ENCODE results near the gene SGCG.
"Not testable (repeated sequence)": the region's sequence is repeated elsewhere in the genome, so short reads cannot be mapped to it uniquely, and the experiment has no call there.

Gene SGCG

GRCh38 chr13:23160638-23161480 is 19.9 kb upstream of the SGCG start:
- DNase-seq (ENCODE audit: low read depth in 1 of 2, low spot score in 1 of 2) = no peak
- in situ Hi-C loops (cut with HindIII; ENCODE audit: low pct_unique_long_range_greater_than_20kb, low sequenced_read_pairs) = no loop called here
- no peak for TF ChIP-seq JUND (IDR thresholded peaks at IDR 0.05; ENCODE audit: low read depth)

- in situ Hi-C loops (cut with HindIII; ENCODE audit: low pct_unique_long_range_greater_than_20kb, low sequenced_read_pairs) = no loop called here
- TF ChIP-seq JUND (IDR thresholded peaks at IDR 0.05; ENCODE audit: low read depth) = no peak
These were observed 19.3 kb upstream of the SGCG start for GRCh38 chr13:23161481-23161825.

GRCh38 chr13:23175920-23176319 is 4.9 kb upstream of the SGCG start:
- DNase-seq (ENCODE audit: low read depth in 1 of 2, low spot score in 1 of 2) = no peak
- in situ Hi-C loops (cut with HindIII; ENCODE audit: low pct_unique_long_range_greater_than_20kb, low sequenced_read_pairs) = no loop called here
- TF ChIP-seq JUND (IDR thresholded peaks at IDR 0.05; ENCODE audit: low read depth) = no peak

More at GRCh38 chr13:23161481-23161825, 19.3 kb upstream of the SGCG start:
- DNase-seq (ENCODE audit: low read depth in 1 of 2, low spot score in 1 of 2) = no peak

GRCh38 chr13:23182142-23182541 is 1.4 kb downstream of the SGCG start:
- no peak for TF ChIP-seq JUND (IDR thresholded peaks at IDR 0.05; ENCODE audit: low read depth)
- in situ Hi-C loops (cut with HindIII; ENCODE audit: low pct_unique_long_range_greater_than_20kb, low sequenced_read_pairs) = no loop called here
- no peak for DNase-seq (ENCODE audit: low read depth in 1 of 2, low spot score in 1 of 2)

GRCh38 chr13:23183292-23183691 is 2.5 kb downstream of the SGCG start:
- DNase-seq (ENCODE audit: low read depth in 1 of 2, low spot score in 1 of 2) = no peak
- no peak for TF ChIP-seq JUND (IDR thresholded peaks at IDR 0.05; ENCODE audit: low read depth)
- in situ Hi-C loops (cut with HindIII; ENCODE audit: low pct_unique_long_range_greater_than_20kb, low sequenced_read_pairs) = no loop called here

- TF ChIP-seq JUND (IDR thresholded peaks at IDR 0.05; ENCODE audit: low read depth) = no peak
- in situ Hi-C loops (cut with HindIII; ENCODE audit: low pct_unique_long_range_greater_than_20kb, low sequenced_read_pairs) = no loop called here
- DNase-seq (ENCODE audit: low read depth in 1 of 2, low spot score in 1 of 2) = no peak
These were observed 4.8 kb downstream of the SGCG start for GRCh38 chr13:23185542-23185941.

GRCh38 chr13:23201870-23202269 is 21.1 kb downstream of the SGCG start:
- no peak for TF ChIP-seq JUND (IDR thresholded peaks at IDR 0.05; ENCODE audit: low read depth)
- in situ Hi-C loops (cut with HindIII; ENCODE audit: low pct_unique_long_range_greater_than_20kb, low sequenced_read_pairs) = no loop called here
- DNase-seq (ENCODE audit: low read depth in 1 of 2, low spot score in 1 of 2) = no peak

- TF ChIP-seq JUND (IDR thresholded peaks at IDR 0.05; ENCODE audit: low read depth) = no peak
- no peak for DNase-seq (ENCODE audit: low read depth in 1 of 2, low spot score in 1 of 2)
- in situ Hi-C loops (cut with HindIII; ENCODE audit: low pct_unique_long_range_greater_than_20kb, low sequenced_read_pairs) = no loop called here
These were observed 21.6 kb downstream of the SGCG start for GRCh38 chr13:23202383-23202782.

- no peak for TF ChIP-seq JUND (IDR thresholded peaks at IDR 0.05; ENCODE audit: low read depth)
- in situ Hi-C loops (cut with HindIII; ENCODE audit: low pct_unique_long_range_greater_than_20kb, low sequenced_read_pairs) = no loop called here
- DNase-seq (ENCODE audit: low read depth in 1 of 2, low spot score in 1 of 2) = no peak
These were observed 22.7 kb downstream of the SGCG start for GRCh38 chr13:23203516-23203915.

GRCh38 chr13:23205807-23206206 is 25.0 kb downstream of the SGCG start:
- DNase-seq (ENCODE audit: low read depth in 1 of 2, low spot score in 1 of 2) = no peak
- in situ Hi-C loops (cut with HindIII; ENCODE audit: low pct_unique_long_range_greater_than_20kb, low sequenced_read_pairs) = no loop called here

GRCh38 chr13:23212671-23213070 is 31.9 kb downstream of the SGCG start:
- in situ Hi-C loops (cut with HindIII; ENCODE audit: low pct_unique_long_range_greater_than_20kb, low sequenced_read_pairs) = no loop called here
- DNase-seq (ENCODE audit: low read depth in 1 of 2, low spot score in 1 of 2) = peak in 1 of 2 experiments; percentile 51

More at GRCh38 chr13:23205807-23206206, 25.0 kb downstream of the SGCG start:
- no peak for TF ChIP-seq JUND (IDR thresholded peaks at IDR 0.05; ENCODE audit: low read depth)

GRCh38 chr13:23231241-23231640 is 50.5 kb downstream of the SGCG start:
- no peak for DNase-seq (ENCODE audit: low read depth in 1 of 2, low spot score in 1 of 2)
- TF ChIP-seq JUND (IDR thresholded peaks at IDR 0.05; ENCODE audit: low read depth) = no peak
- in situ Hi-C loops (cut with HindIII; ENCODE audit: low pct_unique_long_range_greater_than_20kb, low sequenced_read_pairs) = no loop called here

More at GRCh38 chr13:23212671-23213070, 31.9 kb downstream of the SGCG start:
- TF ChIP-seq JUND (IDR thresholded peaks at IDR 0.05; ENCODE audit: low read depth) = no peak

- TF ChIP-seq JUND (IDR thresholded peaks at IDR 0.05; ENCODE audit: low read depth) = no peak
- in situ Hi-C loops (cut with HindIII; ENCODE audit: low pct_unique_long_range_greater_than_20kb, low sequenced_read_pairs) = no loop called here
- no peak for DNase-seq (ENCODE audit: low read depth in 1 of 2, low spot score in 1 of 2)
These were observed 55.2 kb downstream of the SGCG start for GRCh38 chr13:23235994-23236393.

- in situ Hi-C loops (cut with HindIII; ENCODE audit: low pct_unique_long_range_greater_than_20kb, low sequenced_read_pairs) = no loop called here
- DNase-seq (ENCODE audit: low read depth in 1 of 2, low spot score in 1 of 2) = no peak
- no peak for TF ChIP-seq JUND (IDR thresholded peaks at IDR 0.05; ENCODE audit: low read depth)
These were observed 62.3 kb downstream of the SGCG start for GRCh38 chr13:23243066-23243465.

- in situ Hi-C loops (cut with HindIII; ENCODE audit: low pct_unique_long_range_greater_than_20kb, low sequenced_read_pairs); DNase-seq (ENCODE audit: low read depth in 1 of 2, low spot score in 1 of 2): not testable (repeated sequence)
These were observed 67.6 kb downstream of the SGCG start for GRCh38 chr13:23248410-23248809.

Data from T47D (cell line).